Activated CD8-positive, alpha-beta memory T cell treated with anti-CD3 and anti-CD28 coated beads, Interleukin-2, amount 50 U/mL, for 1 hour (primary cell): ENCODE measurements around the gene CELF4.

Source experiments
- DNase-seq: peaks from one replicate; pipeline ENCODE4 v3.0.0-alpha.2; 2020; ENCODE audit errors: extremely low read depth

CELF4 gene

GRCh38 chr18:37442477-37442876, 123.1 kb downstream of the CELF4 start:
- no peak for DNase-seq

GRCh38 chr18:37441821-37442220, 123.8 kb downstream of the CELF4 start:
- no peak for DNase-seq

- DNase-seq, result no peak
These were observed 125.4 kb downstream of the CELF4 start for GRCh38 chr18:37440206-37440605.

GRCh38 chr18:37438417-37439180, 127.0 kb downstream of the CELF4 start:
- no peak for DNase-seq

- no peak for DNase-seq
These were observed 129.6 kb downstream of the CELF4 start for GRCh38 chr18:37435996-37436395.

GRCh38 chr18:37435150-37435867, 130.3 kb downstream of the CELF4 start:
- DNase-seq, result no peak

GRCh38 chr18:37434161-37434860, 131.3 kb downstream of the CELF4 start:
- DNase-seq, result no peak

- no peak for DNase-seq
These were observed 133.0 kb downstream of the CELF4 start for GRCh38 chr18:37432436-37433195.

GRCh38 chr18:37430357-37431076, 135.1 kb downstream of the CELF4 start:
- no peak for DNase-seq

- DNase-seq, result no peak
These were observed 135.8 kb downstream of the CELF4 start for GRCh38 chr18:37429791-37430190.

- no peak for DNase-seq
These were observed 137.2 kb downstream of the CELF4 start for GRCh38 chr18:37428288-37428974.

- no peak for DNase-seq
These were observed 139.0 kb downstream of the CELF4 start for GRCh38 chr18:37426586-37426985.

- DNase-seq, result no peak
These were observed 140.4 kb downstream of the CELF4 start for GRCh38 chr18:37425222-37425621.

- no peak for DNase-seq
These were observed 141.1 kb downstream of the CELF4 start for GRCh38 chr18:37424507-37424906.

- DNase-seq, result no peak
These were observed 143.0 kb downstream of the CELF4 start for GRCh38 chr18:37422596-37422995.

GRCh38 chr18:37422116-37422515, 143.5 kb downstream of the CELF4 start:
- no peak for DNase-seq

GRCh38 chr18:37421341-37422077, 144.1 kb downstream of the CELF4 start:
- no peak for DNase-seq

- no peak for DNase-seq
These were observed 145.2 kb downstream of the CELF4 start for GRCh38 chr18:37420315-37420880.

- DNase-seq, result no peak
These were observed 145.7 kb downstream of the CELF4 start for GRCh38 chr18:37419866-37420265.

- DNase-seq, result no peak
These were observed 146.3 kb downstream of the CELF4 start for GRCh38 chr18:37419315-37419714.
